HG03025 (cell line): Measurements from ENCODE around the gene TRPM5.
"Not testable (repeated sequence)": the region's sequence is repeated elsewhere in the genome, so short reads cannot be mapped to it uniquely, and the experiment has no call there.

ENCODE experiments used
- ATAC-seq: cut with Tn5 transposase; IDR thresholded peaks from one replicate; pipeline ENCODE4 v1.9.1; 2021; ENCODE audit warnings: mild to moderate bottlenecking, moderate library complexity; ENCODE audit not compliant: unreplicated experiment, low FRiP score

TRPM5 gene, protein sequence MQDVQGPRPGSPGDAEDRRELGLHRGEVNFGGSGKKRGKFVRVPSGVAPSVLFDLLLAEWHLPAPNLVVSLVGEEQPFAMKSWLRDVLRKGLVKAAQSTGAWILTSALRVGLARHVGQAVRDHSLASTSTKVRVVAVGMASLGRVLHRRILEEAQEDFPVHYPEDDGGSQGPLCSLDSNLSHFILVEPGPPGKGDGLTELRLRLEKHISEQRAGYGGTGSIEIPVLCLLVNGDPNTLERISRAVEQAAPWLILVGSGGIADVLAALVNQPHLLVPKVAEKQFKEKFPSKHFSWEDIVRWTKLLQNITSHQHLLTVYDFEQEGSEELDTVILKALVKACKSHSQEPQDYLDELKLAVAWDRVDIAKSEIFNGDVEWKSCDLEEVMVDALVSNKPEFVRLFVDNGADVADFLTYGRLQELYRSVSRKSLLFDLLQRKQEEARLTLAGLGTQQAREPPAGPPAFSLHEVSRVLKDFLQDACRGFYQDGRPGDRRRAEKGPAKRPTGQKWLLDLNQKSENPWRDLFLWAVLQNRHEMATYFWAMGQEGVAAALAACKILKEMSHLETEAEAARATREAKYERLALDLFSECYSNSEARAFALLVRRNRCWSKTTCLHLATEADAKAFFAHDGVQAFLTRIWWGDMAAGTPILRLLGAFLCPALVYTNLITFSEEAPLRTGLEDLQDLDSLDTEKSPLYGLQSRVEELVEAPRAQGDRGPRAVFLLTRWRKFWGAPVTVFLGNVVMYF (N-terminal part only)

GRCh38 chr11:2443881-2444820 is at the start of gene TRPM5:
TSS of gene TRPM5 (minus strand) at chr11:2444514. CDS start at chr11:2423036, 21,478 bp downstream.
- ATAC-seq: no peak

DNA sequence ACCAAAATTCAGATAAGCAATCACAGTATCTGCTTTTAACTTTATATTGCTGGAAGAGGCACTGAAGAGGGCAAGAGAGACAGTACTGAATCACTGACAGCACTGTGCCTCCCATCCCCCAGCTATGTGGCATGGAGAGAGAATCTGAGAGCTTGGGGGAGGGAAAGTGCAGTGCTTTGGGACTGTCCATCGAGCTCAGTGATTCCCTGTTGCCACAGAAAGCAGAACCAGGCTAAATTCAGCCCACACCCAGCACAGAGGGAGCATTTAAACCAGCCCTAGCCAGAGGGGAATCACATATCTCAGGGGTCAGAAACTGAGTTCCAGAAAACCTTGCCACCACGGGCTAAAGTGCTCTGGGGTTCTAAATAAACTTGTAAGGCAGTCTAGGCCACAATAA is 44.8 kb upstream of the TRPM5 start:
- ATAC-seq: no peak

- no peak for ATAC-seq
These were observed 43.7 kb upstream of the TRPM5 start for GRCh38 chr11:2488004-2488403.

DNA sequence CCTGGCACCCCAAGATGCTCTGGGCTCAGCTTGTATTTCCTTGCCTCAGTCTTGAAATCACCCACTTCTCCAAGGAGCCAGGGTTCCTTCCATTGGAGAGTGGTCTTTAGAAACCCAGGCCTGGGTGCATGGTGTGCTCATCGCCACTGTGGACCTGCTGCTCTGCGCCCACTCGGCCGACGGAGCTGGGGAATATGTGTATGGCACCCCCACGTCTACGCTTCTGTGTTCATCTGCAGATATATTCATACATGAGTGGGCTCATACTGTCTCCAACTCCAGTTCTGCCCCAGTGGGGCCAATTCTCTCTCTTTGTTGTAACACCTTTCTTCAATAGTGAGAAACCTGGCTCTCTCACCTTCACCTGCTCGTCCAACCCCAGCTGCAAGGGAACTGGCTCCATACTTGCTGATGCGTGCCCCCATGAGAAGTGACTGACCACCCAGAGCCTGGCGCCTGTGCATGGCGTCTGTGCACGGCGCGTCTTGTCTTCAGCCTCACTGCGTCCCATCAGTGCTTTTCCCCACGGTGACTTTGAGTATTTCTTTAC is 40.3 kb upstream of the TRPM5 start:
- ATAC-seq: no peak

DNA sequence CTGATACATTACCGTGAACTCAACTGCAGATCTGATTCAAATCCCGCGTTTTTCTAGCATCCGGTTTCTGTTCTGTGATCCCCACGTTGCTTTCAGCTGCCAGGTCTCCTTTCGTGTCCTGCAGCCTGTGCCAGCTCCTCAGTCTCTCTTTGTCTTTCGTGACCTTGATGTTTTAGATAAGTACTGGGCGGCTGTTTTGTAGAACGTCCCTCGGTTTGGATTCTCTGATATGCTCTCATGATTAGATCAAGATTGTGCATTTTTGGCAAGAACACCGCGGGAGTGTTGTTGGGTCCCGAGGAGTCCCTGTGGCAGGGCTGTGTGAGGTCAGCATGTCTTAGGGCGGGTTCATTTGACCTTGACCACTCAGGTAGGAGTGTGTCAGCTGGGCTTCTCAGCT is 39.1 kb upstream of the TRPM5 start:
- ATAC-seq: no peak

DNA sequence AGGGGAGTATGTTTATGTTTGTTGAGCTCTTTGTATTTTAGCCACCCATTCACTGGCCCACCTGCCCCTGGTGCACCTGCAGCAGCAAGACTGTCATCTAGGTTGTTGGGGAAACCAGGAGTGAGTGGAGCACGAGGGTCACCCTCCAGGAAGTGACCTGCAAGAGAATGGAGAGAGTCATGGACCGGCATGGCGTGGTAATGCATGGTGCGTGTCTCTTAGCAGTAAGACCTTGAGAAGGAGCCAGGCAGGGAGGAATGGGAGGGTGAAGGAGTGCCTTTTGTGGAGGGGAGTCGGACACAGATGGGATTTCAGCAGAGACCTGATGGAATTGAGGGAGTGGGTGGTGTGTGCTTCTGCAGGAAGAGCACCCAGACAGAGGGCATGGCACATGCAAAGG is 38.4 kb upstream of the TRPM5 start:
- ATAC-seq: no peak

DNA sequence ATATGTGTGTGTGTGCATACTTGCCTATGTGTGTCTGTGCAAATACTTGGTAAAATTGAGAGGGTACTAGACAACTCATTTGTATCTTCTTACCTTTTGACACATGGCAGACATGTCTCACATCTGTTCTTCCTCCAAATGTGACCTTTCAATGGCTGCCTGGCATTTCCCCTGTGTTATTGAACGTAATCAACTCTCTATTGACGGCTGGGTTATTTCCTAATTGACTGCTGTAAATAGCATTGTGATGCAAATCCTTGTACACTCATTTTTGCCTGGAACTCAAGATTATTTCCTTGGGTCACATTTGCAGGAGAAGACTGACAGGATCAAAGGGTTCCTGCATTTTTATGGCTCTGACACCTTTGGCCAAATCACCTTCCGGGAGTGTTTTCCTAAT is 37.9 kb upstream of the TRPM5 start:
- ATAC-seq: no peak

- ATAC-seq: no peak
These were observed 36.9 kb upstream of the TRPM5 start for GRCh38 chr11:2481253-2481652.

GRCh38 chr11:2480874-2481220 is 36.5 kb upstream of the TRPM5 start:
- ATAC-seq: no peak

DNA sequence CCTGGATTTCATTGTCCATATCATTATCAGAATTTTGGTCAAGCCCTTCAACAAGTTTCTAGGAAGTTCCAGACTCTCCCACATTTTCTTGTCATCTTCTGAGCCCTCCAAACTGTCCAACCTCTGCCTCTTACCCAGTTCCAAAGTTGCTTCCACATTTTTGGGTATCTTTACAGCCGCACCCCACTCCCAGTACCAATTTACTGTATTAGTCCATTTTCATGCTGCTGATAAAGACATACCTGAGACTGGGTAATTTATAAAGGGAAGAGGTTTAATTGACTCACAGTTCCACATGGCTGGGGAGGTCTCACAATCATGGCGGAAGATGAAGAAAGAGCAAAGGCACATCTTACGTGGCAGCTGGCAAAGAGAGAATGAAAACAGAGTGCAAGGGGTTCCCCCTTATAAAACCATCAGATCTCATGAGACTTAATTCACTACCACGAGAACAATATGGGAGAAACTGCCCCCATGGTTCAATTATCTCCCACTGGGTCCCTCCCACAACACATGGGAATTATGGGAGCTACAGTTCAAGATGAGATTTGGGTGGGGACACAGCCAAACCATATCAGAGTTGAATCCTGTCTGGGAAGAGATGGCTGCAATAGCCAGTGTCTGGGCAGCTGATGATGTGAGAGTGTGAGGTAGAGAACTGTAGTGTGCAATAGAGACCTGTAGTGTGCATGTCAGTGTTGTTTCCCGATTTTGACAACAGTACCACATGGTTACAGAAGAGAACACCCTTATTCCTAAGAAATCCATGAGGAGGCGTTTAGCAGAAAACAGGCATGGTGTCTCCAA is 36.0 kb upstream of the TRPM5 start:
- not testable (repeated sequence) for ATAC-seq

DNA sequence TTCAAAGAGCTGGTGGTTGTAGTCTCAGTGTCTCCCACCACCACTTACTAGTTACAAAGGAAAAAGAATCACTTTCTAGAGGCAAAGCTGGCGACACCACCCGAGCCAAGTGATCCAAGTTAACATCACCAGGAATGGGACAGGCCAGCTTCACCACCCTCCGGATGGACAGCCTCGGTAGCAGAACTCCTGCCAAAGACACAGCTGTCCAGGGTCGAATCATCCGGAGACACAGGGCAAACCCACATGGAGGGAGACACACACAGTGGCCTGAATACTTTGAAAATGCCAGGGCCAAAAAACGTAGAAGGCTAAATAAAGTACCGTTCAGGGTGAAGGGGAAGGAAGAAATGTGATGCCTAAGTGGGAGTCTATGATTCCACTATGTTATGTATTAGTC is 33.6 kb upstream of the TRPM5 start:
- no peak for ATAC-seq

- ATAC-seq: no peak
These were observed 32.9 kb upstream of the TRPM5 start for GRCh38 chr11:2477254-2477653.

DNA sequence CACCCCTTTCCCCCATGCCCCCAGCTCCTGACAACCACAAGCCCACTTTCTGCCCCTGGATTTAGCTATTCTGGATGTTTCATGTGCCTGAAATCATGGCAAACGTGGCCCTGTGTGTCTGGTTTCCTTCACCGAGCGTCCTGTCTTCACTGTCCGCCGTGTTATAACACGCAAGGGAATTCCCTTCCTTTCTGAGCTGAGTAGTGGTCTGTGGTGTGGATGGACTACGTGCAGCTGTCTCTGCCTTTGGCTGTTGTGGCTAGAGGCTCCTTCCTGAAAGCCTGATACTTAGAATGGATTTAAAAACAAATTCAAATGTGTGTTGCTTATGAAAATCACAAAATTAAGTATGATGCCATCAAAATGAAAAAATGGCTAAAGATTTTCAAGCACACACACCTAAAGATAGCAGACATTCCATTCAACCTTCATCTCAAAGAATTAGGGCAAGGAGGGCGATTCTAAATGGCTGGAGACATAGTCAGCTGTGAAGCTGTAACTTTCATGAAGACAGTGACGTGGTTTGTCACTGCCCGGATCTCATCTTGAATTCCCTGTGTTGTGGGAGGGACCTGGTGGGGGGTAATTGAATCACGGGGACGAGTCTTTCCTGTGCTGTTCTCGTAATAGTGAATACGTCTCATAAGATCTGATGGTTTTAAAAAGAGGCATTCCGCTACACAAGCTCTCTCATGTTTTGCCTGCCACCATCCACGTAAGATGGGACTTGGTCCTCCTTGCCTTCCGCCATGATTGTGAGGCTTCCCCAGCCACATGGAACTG is 31.0 kb upstream of the TRPM5 start:
- no peak for ATAC-seq

GRCh38 chr11:2474059-2474901 is 30.0 kb upstream of the TRPM5 start:
- ATAC-seq: no peak

DNA sequence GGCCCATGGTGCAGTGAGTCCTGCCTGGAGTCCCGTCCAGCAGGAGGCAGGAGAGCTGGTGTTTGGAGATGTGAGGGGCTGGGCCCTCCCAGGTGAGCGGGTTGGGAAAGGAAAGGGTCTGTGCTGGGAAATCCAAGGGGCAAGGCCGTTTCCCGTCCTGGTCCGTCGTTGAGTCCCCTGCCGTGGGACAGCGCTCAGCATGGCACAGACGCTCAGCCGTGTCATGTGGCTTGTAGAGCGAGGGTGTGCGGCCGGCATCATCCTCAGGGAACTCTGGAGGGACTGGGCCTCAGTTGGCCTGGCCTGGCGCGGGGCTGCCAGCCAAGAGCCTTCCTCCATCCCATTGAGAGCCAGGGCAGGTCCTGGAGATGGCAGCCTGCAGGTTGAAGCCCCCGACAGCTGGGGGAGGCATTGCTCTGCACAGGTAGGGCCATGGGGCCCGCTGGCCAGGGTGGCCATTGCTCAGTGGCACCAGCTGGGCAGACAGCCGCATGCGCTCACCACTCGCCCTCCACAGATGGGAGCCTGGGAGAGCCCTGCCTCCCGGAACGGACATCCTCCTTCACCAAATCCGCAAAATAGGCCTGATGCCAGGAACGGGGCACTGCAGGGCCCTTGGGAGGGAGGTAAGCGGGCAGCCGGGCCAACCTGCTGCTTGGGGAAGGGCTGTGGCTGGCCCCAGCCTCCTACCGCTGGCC is 29.2 kb upstream of the TRPM5 start:
- ATAC-seq: no peak

- no peak for ATAC-seq
These were observed 28.3 kb upstream of the TRPM5 start for GRCh38 chr11:2472428-2473186.

- no peak for ATAC-seq
These were observed 27.4 kb upstream of the TRPM5 start for GRCh38 chr11:2471804-2472096.
